GM23338 (cell line): Measurements from ENCODE around the gene COL18A1.

ENCODE experiments used
- CREB1 ChIP-seq: fragments of 250-450 bp; sonication (Bioruptor Pico); IDR thresholded peaks from 2 replicates; pipeline ENCODE4 v1.5.0; 2020; ENCODE audit warnings: low read depth, mild to moderate bottlenecking, moderate library complexity
- CTCF ChIP-seq, 2 experiments: fragments of 200-600 bp in 1 of 2; sonication (generic) in 1 of 2; conservative IDR thresholded peaks; 2 replicates each; pipeline versions ENCODE4 v1.5.1 to v1.6.1; 2016 to 2017; ENCODE audit warnings: antibody characterized with exemption in 2 of 2, low read depth in 2 of 2, mild to moderate bottlenecking in 2 of 2, moderate library complexity in 1 of 2
- EZH2 ChIP-seq: fragments of 200-600 bp; sonication (generic); IDR thresholded peaks from one replicate; pipeline ENCODE4 v1.8.0; 2017; ENCODE audit warnings: antibody characterized with exemption, mild to moderate bottlenecking, low read depth; ENCODE audit not compliant: unreplicated experiment
- EZH2phosphoT487 ChIP-seq: fragments of 200-600 bp; sonication (generic); IDR thresholded peaks from one replicate; pipeline ENCODE4 v1.8.1; 2018; ENCODE audit warnings: antibody characterized with exemption; ENCODE audit not compliant: unreplicated experiment
- JUNB ChIP-seq: IDR thresholded peaks from one replicate; pipeline ENCODE4 v1.6.1; 2016; ENCODE audit warnings: antibody characterized with exemption; ENCODE audit not compliant: unreplicated experiment
- NANOG ChIP-seq: IDR thresholded peaks from 2 replicates; pipeline ENCODE4 v1.6.1; 2016; ENCODE audit warnings: antibody characterized with exemption, borderline replicate concordance
- POLR2AphosphoS5 ChIP-seq: IDR thresholded peaks from 2 replicates; pipeline ENCODE4 v1.6.1; 2016; ENCODE audit warnings: antibody characterized with exemption, low read depth
- REST ChIP-seq: IDR thresholded peaks from one replicate; pipeline ENCODE4 v1.6.1; 2018; ENCODE audit warnings: antibody characterized with exemption; ENCODE audit not compliant: unreplicated experiment
- STAT1 ChIP-seq: IDR thresholded peaks from one replicate; pipeline ENCODE4 v1.6.1; 2016; ENCODE audit warnings: antibody characterized with exemption; ENCODE audit not compliant: unreplicated experiment
- ZNF114 ChIP-seq: fragments of 250-450 bp; sonication (Bioruptor Pico); IDR thresholded peaks from 2 replicates; pipeline ENCODE4 v1.5.0; 2020; ENCODE audit warnings: mild to moderate bottlenecking, moderate library complexity
- ZNF331 ChIP-seq: fragments of 250-450 bp; sonication (Bioruptor Pico); IDR thresholded peaks from 2 replicates; pipeline ENCODE4 v1.5.0; 2020; ENCODE audit warnings: low read depth, mild to moderate bottlenecking, moderate library complexity

GRCh38 chr21:45445369-45445768 lies 40.4 kb downstream of the COL18A1 start:
- TF ChIP-seq EZH2 (no peak), CTCF (conservative IDR thresholded peaks at IDR 0.05; ENCODE audit: low read depth in 2 of 2) (no peak), ZNF114 (CRISPR knock-in tag) (no peak), EZH2phosphoT487 (no peak), CREB1 (no peak), STAT1 (no peak), JUNB (no peak), POLR2AphosphoS5 (no peak), NANOG (no peak), REST (no peak), ZNF331 (CRISPR knock-in tag) (no peak)
